Activated CD8-positive, alpha-beta T cell treated with anti-CD3 and anti-CD28 coated beads, Interleukin-2, amount 10 ng/mL, durations not matched to agents 7 days and 5 days (primary cell): ENCODE measurements around the gene IFIT1B. TPM values are rescaled to one million over a fixed set of nuclear protein-coding genes. Genes with fewer than 3 reads are reported as not detected.

Experiments used
- ATAC-seq: fragments of 150-1000 bp; cut with Tn5 transposase; one replicate; pipeline ENCODE4 v1.10.0; 2021; ENCODE audit warnings: moderate library complexity
- CTCF ChIA-PET: fragments of 350-600 bp; sonication (Branson Sonifier 250); formaldehyde crosslinking; loops from one replicate; lab custom pipeline; 2021; ENCODE audit warnings: antibody characterized with exemption; lab: Charles Lee
- POLR2A ChIA-PET: fragments of 350-600 bp; sonication (Branson Sonifier 250); formaldehyde crosslinking; loops from one replicate; lab custom pipeline; 2021; ENCODE audit warnings: antibody characterized with exemption; lab: Charles Lee
- DNase-seq: peaks from one replicate; pipeline ENCODE4 v3.0.0-alpha.2; 2020
- H3K27ac Mint-ChIP-seq: one replicate; pipeline ENCODE4 v1.8.0; 2021; ENCODE audit warnings: mild to moderate bottlenecking, mixed read lengths
- H3K27me3 Mint-ChIP-seq: one replicate; pipeline ENCODE4 v1.8.0; 2021; ENCODE audit warnings: low read depth, mixed read lengths
- H3K36me3 Mint-ChIP-seq: one replicate; pipeline ENCODE4 v1.8.0; 2021; ENCODE audit warnings: low read depth, mixed read lengths
- H3K4me1 Mint-ChIP-seq: one replicate; pipeline ENCODE4 v1.8.0; 2021; ENCODE audit warnings: low read depth, mixed read lengths
- H3K4me3 Mint-ChIP-seq: one replicate; pipeline ENCODE4 v1.8.0; 2021; ENCODE audit warnings: mild to moderate bottlenecking, mixed read lengths
- H3K9me3 Mint-ChIP-seq: one replicate; pipeline ENCODE4 v1.8.0; 2022; ENCODE audit warnings: mixed read lengths; ENCODE audit not compliant: insufficient read depth
- total RNA-seq, 2 experiments: library from RNA; stranded (reverse); gene quantifications; one replicate each; pipeline ENCODE4 v1.2.3, GENCODE V29; 2021

IFIT1B gene
- total RNA-seq, 2 experiments from 2014 or later: not detected

GRCh38 chr10:89414146-89414878, 36.5 kb downstream of the IFIT1B start, which contains the start of gene IFIT5:
IFIT5 (plus strand) TSS chr10:89414568; CDS start chr10:89414799, 231 bp downstream.
- peak within 1 kb of the TSS; percentile 97 for H3K27ac Mint-ChIP-seq
- peak within 1 kb of the TSS; percentile 85 for H3K4me3 Mint-ChIP-seq
- ATAC-seq (peak; percentile 83), DNase-seq (peak; percentile 76)
- no peaks in the 10 kb centered on the region for H3K9me3 Mint-ChIP-seq
- H3K27me3 Mint-ChIP-seq: no peaks in the 10 kb centered on the region
- H3K4me1 Mint-ChIP-seq: peaks cover 53% of the 10 kb centered on the region
- ChIA-PET POLR2A (interaction anchor here (0.8 to 4.3 kb wide), 24 partner anchors 9 to 534 kb away, joined by 3 to 78 read pairs (median 4); partner anchors contain the start of genes FAS, IFIT1, IFIT2 and IFIT3), CTCF (interaction anchor here (0.7 to 2.5 kb wide), 12 partner anchors 11 to 163 kb away, joined by 3 to 17 read pairs (median 4); partner anchors contain the start of genes IFIT1, IFIT3 and LIPA)
- peaks cover 59% of the 10 kb centered on the region for H3K36me3 Mint-ChIP-seq

- peaks cover 58% of the 10 kb centered on the region for H3K4me1 Mint-ChIP-seq
- ChIA-PET CTCF (interaction anchor here (0.7 to 1.4 kb wide), 4 partner anchors 11 to 375 kb away, joined by 3 to 17 read pairs (median 4); partner anchors contain the start of gene IFIT1), POLR2A (interaction anchor here (0.9 to 4.3 kb wide), 17 partner anchors 8 to 535 kb away, joined by 3 to 78 read pairs (median 4); partner anchors contain the start of genes IFIT1, IFIT2, IFIT3 and KIF20B)
- H3K36me3 Mint-ChIP-seq: peaks cover 57% of the 10 kb centered on the region
- ATAC-seq: peak; percentile 59
- H3K27ac Mint-ChIP-seq: peak overlapping the region; percentile 97
- DNase-seq: peak; percentile 51
- H3K9me3 Mint-ChIP-seq: no peaks in the 10 kb centered on the region
- no peaks in the 10 kb centered on the region for H3K27me3 Mint-ChIP-seq
- peak overlapping the region; percentile 85 for H3K4me3 Mint-ChIP-seq
Observed at GRCh38 chr10:89414879-89415821, 37.3 kb downstream of the IFIT1B start.

DNA sequence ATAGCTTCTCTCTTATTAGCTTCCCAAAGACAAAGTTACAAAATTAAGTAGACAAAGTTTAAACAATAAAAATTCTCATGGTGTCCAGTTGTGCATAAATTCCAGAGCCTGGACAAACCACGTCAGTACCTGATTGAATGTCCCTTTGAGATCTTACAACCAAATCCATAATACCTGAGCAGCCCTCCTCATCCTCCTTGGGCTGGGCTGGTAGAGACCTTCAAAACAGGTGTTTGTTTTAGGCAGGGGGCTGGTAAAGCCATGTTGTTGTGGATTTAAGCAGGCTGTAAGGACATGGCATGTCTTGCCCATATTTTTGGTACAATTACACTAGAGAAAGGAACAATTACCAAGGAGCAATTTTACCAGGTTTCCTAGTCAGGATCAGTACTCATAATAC, 38.6 kb downstream of the IFIT1B start:
- H3K36me3 Mint-ChIP-seq: peaks cover 60% of the 10 kb centered on the region

DNA sequence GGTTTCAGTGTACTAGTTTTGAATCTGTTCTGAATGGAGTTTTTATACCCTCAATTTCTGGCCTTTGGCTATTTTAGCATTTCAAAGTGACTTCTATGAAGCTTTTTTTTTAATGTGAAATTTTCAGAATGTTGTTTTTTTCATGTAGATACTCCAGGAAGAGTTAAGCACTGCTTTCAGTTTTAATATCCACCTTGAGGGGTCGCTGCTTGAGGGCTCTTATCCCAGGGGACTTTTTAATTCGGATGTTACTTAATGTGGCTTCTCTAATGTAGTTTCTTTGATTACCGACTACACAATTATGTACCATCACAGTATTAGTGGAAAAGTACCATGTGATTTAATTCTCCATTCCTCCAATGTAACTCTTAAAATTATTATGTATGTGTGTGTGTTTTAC, 41.7 kb downstream of the IFIT1B start:
- H3K27me3 Mint-ChIP-seq: no peaks in the 10 kb centered on the region
- peak overlapping the region; percentile 36 for H3K4me3 Mint-ChIP-seq
- peaks cover 57% of the 10 kb centered on the region for H3K36me3 Mint-ChIP-seq
- DNase-seq (no peak), ATAC-seq (no peak)
- ChIA-PET POLR2A (interaction anchor here (2.8 kb wide), 1 partner anchor 27 kb away, joined by 17 read pairs; the partner anchor contains the start of gene IFIT1), CTCF (interaction anchor here (1.0 to 3.1 kb wide), 5 partner anchors 12 to 143 kb away, joined by 3 to 16 read pairs (median 3); partner anchors contain the start of gene IFIT1)
- H3K4me1 Mint-ChIP-seq: peaks cover 35% of the 10 kb centered on the region
- H3K9me3 Mint-ChIP-seq: no peaks in the 10 kb centered on the region
- H3K27ac Mint-ChIP-seq: no peak overlapping the region

More for the DNA sequence above, 38.6 kb downstream of the IFIT1B start:
- peak overlapping the region; percentile 85 for H3K4me3 Mint-ChIP-seq
- H3K27ac Mint-ChIP-seq: peak overlapping the region; percentile 71
- ATAC-seq (no peak), DNase-seq (no peak)
- H3K27me3 Mint-ChIP-seq: no peaks in the 10 kb centered on the region
- POLR2A ChIA-PET: interaction anchor here (1.1 to 1.5 kb wide), 2 partner anchors 84 to 285 kb away, joined by 4 to 5 read pairs; partner anchors contain the start of gene KIF20B
- peaks cover 54% of the 10 kb centered on the region for H3K4me1 Mint-ChIP-seq
- CTCF ChIA-PET: no interaction called here
- no peaks in the 10 kb centered on the region for H3K9me3 Mint-ChIP-seq

DNA sequence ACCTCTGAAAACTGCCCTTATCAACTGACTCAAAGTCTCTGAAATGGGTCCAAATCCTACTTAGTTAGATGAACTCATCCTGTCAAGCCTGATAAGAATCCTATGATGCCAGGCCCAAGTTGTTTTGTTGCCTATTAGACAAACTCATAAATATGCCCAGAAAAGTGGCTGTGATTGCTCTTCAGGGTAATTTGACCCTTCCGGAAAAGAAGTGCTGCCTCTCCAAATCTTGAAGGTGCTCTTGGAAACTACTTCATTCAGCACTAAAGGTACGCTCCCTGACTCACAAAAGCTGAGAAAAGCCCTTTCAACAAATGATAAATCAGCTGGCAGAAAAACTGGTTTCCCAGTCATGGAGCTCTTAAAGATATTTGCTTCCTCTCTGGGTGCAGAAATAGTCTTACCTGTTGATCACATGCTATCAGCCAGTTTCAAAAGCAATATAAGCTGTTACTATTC, 43.2 kb downstream of the IFIT1B start:
- ChIA-PET POLR2A (interaction anchor here (0.8 kb wide), 1 partner anchor 9 kb away, joined by 3 read pairs; no protein-coding TSS in a partner anchor), CTCF (interaction anchor here (1.0 to 1.5 kb wide), 4 partner anchors 9 to 157 kb away, joined by 3 read pairs; partner anchors contain the start of gene IFIT1)
- Mint-ChIP-seq H3K9me3 (no peaks in the 10 kb centered on the region), H3K4me1 (peaks cover 28% of the 10 kb centered on the region), H3K27me3 (no peaks in the 10 kb centered on the region), H3K36me3 (peaks cover 49% of the 10 kb centered on the region), H3K4me3 (no peak overlapping the region), H3K27ac (no peak overlapping the region)
- ATAC-seq (no peak), DNase-seq (no peak)

DNA sequence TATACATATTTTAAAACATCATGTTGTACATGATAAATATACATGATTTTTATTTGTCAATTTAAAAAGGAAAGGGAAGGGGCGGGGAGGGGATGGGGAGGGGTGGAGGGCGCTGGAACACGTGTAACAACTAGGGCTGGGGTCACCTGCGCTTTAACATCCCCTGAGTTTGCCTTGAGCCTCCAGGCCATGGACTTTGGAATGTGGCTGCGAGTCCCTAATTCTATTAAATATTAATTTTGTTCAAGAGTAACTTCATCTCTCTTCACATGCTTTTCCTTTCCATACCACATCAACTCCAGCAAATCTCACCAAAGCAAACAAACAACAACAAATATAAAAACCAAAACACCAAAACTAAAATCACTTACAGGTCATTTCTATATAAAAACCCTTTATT, 47.1 kb downstream of the IFIT1B start:
- H3K36me3 Mint-ChIP-seq: peaks cover 25% of the 10 kb centered on the region
- H3K4me3 Mint-ChIP-seq: no peak overlapping the region
- H3K27ac Mint-ChIP-seq: no peak overlapping the region
- peaks cover 4% of the 10 kb centered on the region for H3K4me1 Mint-ChIP-seq
- POLR2A ChIA-PET: no interaction called here
- H3K27me3 Mint-ChIP-seq: peaks cover 6% of the 10 kb centered on the region
- CTCF ChIA-PET: interaction anchor here (2.4 kb wide), 1 partner anchor 140 kb away, joined by 7 read pairs; no protein-coding TSS in a partner anchor
- no peak for DNase-seq
- no peaks in the 10 kb centered on the region for H3K9me3 Mint-ChIP-seq
- no peak for ATAC-seq

DNA sequence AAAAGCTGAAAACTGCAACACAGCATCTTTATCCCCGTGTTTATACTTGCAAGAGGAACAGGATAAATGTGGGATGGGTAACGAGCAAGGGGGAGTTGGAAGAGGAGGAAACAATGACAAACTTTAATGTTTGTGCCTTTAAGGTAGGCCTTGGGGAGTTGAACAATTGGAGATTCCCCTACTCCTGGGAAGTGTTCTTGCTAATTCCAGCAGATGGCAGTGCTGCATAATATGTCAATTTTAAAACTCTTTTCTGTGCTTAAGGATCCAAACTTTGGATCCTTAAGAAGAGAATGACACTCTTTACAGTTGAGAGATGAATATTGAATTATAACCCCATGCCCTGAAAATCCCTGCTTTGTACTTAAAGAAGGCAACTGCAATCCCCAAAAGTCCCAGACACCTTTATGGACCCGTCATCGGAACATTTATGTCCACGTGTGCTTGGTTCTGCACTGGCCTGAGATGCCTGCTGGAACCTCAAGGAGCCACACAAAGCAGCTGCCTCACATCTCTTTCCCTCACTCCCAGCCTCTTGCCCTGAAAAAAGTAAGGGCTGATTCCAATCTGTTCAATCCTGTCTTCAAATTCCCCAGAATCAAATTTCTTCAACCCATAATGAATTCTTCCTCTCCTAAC, 48.5 kb downstream of the IFIT1B start:
- POLR2A ChIA-PET: no interaction called here
- H3K4me1 Mint-ChIP-seq: no peaks in the 10 kb centered on the region
- H3K4me3 Mint-ChIP-seq: no peak overlapping the region
- H3K27ac Mint-ChIP-seq: no peak overlapping the region
- no peak for DNase-seq
- CTCF ChIA-PET: interaction anchor here (0.6 to 2.4 kb wide), 5 partner anchors 12 to 153 kb away, joined by 3 to 7 read pairs (median 3); partner anchors contain the start of gene IFIT5
- peak; percentile 73 for ATAC-seq
- peaks cover 6% of the 10 kb centered on the region for H3K27me3 Mint-ChIP-seq
- H3K36me3 Mint-ChIP-seq: peaks cover 13% of the 10 kb centered on the region
- no peaks in the 10 kb centered on the region for H3K9me3 Mint-ChIP-seq

DNA sequence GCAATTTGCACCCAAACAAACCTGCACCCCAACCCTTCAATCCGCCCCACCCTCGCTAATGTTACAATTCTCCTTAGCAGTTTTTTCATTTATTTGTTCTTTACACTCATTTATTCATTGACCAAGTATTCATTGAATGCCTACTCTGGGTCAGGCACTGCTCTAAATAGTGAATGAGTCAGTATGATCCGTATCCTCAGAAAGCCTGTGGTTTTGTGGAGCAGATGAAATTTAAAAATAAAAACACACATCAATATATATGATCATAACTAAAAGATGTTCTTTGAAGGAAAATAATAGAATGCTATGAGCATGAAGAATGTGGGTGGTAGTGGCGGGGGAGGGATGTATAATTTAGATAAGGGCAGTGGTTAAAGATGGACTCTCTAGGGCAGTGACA, 49.8 kb downstream of the IFIT1B start:
- Mint-ChIP-seq H3K9me3 (no peaks in the 10 kb centered on the region), H3K27me3 (peaks cover 14% of the 10 kb centered on the region), H3K27ac (no peak overlapping the region), H3K4me3 (no peak overlapping the region), H3K36me3 (peaks cover 3% of the 10 kb centered on the region), H3K4me1 (no peaks in the 10 kb centered on the region)
- POLR2A ChIA-PET: no interaction called here
- ATAC-seq: no peak
- no peak for DNase-seq
- CTCF ChIA-PET: no interaction called here

GRCh38 chr10:89428877-89429276, 51.0 kb downstream of the IFIT1B start:
- Mint-ChIP-seq H3K27me3 (peaks cover 21% of the 10 kb centered on the region), H3K4me1 (no peaks in the 10 kb centered on the region), H3K4me3 (no peak overlapping the region), H3K36me3 (no peaks in the 10 kb centered on the region), H3K9me3 (no peaks in the 10 kb centered on the region), H3K27ac (no peak overlapping the region)
- ATAC-seq (no peak), DNase-seq (no peak)
- ChIA-PET CTCF (interaction anchor here (0.6 to 1.1 kb wide), 3 partner anchors 17 to 303 kb away, joined by 3 read pairs; no protein-coding TSS in a partner anchor), POLR2A (no interaction called here)

- ChIA-PET POLR2A (no interaction called here), CTCF (interaction anchor here (0.9 to 1.8 kb wide), 2 partner anchors 13 to 131 kb away, joined by 3 to 4 read pairs; no protein-coding TSS in a partner anchor)
- Mint-ChIP-seq H3K9me3 (no peaks in the 10 kb centered on the region), H3K4me3 (no peak overlapping the region), H3K27ac (no peak overlapping the region), H3K4me1 (no peaks in the 10 kb centered on the region), H3K27me3 (peaks cover 43% of the 10 kb centered on the region), H3K36me3 (no peaks in the 10 kb centered on the region)
- no peak for DNase-seq
- no peak for ATAC-seq
Observed at GRCh38 chr10:89431977-89432376, 54.1 kb downstream of the IFIT1B start.
